Chondrocyte (in vitro differentiated cells): Measurements from ENCODE around the gene ZNF606. TPM values are rescaled to one million over a fixed set of nuclear protein-coding genes. Genes with fewer than 3 reads are reported as not detected.
"Not testable (repeated sequence)": the region's sequence is repeated elsewhere in the genome, so short reads cannot be mapped to it uniquely, and the experiment has no call there.

Experiments used
- DNase-seq: peaks from one replicate; pipeline ENCODE4 v3.0.0; 2021; ENCODE audit warnings: mixed read lengths, low spot score
- H3K27ac Mint-ChIP-seq: one replicate; pipeline ENCODE4 v1.8.0; 2021; ENCODE audit warnings: mild to moderate bottlenecking, moderate library complexity, mixed read lengths; ENCODE audit not compliant: unreplicated experiment
- H3K27me3 Mint-ChIP-seq: 2 replicates; pipeline ENCODE4 v1.8.0; 2021; ENCODE audit warnings: low read depth, mixed read lengths
- H3K36me3 Mint-ChIP-seq: 2 replicates; pipeline ENCODE4 v1.8.0; 2021; ENCODE audit warnings: low read depth, mixed read lengths
- H3K4me1 Mint-ChIP-seq: 2 replicates; pipeline ENCODE4 v1.8.0; 2021; ENCODE audit warnings: low read depth, mild to moderate bottlenecking, mixed read lengths
- H3K4me3 Mint-ChIP-seq: one replicate; pipeline ENCODE4 v1.8.0; 2021; ENCODE audit warnings: mild to moderate bottlenecking, moderate library complexity, mixed read lengths; ENCODE audit not compliant: unreplicated experiment
- H3K9me3 Mint-ChIP-seq: 2 replicates; pipeline ENCODE4 v1.8.0; 2021; ENCODE audit warnings: low read depth, mixed read lengths
- total RNA-seq: library from RNA; stranded (reverse); gene quantifications from 3 replicates; pipeline ENCODE4 v1.2.1, GENCODE V29; 2021
- TF ChIP-seq, protein P1 (sequence below): fragments of 200-600 bp; sonication (generic); IDR thresholded peaks from 2 replicates; pipeline ENCODE4 v1.5.0; 2021; ENCODE audit warnings: antibody characterized with exemption, mild to moderate bottlenecking, moderate library complexity

Gene ZNF606
- total RNA-seq, 1 donor from 2014 or later = 11.4 TPM

DNA sequence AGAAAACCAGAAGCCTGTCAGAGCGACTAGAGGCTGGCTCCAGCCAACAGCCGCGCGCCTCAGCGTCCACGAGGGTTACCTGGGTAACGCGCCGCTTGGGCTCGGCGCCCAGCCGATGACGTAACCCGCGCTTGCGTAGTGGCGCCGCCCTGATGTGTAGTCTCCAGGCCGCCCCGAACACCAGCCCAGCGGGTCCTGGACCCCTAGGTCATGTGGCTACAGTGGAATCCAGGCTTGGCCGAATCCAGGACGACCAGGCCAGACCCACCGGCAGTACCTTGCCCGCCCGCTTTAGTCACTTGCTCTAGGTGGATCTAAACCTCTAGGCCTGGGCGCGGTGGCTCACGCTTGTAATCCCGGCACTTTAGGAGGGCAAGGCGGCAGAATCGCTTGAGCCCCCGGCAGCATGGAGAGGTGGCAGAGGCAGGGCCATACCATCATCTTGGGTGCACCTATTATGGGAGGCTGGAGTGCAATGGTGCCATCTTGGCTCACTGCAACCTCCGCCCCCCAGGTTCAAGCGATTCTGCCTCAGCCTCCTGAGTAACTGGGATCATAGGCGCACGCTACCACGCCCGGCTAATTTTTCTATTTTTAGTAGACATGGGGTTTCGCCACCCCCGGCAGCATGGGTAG lies 7.2 kb upstream of the ZNF606 start:
- Mint-ChIP-seq H3K27ac (no peak overlapping the region), H3K36me3 (peaks cover 56% of the 10 kb centered on the region), H3K27me3 (no peaks in the 10 kb centered on the region), H3K9me3 (peaks cover 63% of the 10 kb centered on the region), H3K4me3 (no peak overlapping the region), H3K4me1 (no peaks in the 10 kb centered on the region)
- TF ChIP-seq, protein P1, sequence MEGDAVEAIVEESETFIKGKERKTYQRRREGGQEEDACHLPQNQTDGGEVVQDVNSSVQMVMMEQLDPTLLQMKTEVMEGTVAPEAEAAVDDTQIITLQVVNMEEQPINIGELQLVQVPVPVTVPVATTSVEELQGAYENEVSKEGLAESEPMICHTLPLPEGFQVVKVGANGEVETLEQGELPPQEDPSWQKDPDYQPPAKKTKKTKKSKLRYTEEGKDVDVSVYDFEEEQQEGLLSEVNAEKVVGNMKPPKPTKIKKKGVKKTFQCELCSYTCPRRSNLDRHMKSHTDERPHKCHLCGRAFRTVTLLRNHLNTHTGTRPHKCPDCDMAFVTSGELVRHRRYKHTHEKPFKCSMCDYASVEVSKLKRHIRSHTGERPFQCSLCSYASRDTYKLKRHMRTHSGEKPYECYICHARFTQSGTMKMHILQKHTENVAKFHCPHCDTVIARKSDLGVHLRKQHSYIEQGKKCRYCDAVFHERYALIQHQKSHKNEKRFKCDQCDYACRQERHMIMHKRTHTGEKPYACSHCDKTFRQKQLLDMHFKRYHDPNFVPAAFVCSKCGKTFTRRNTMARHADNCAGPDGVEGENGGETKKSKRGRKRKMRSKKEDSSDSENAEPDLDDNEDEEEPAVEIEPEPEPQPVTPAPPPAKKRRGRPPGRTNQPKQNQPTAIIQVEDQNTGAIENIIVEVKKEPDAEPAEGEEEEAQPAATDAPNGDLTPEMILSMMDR = no peak
- DNase-seq = no peak

DNA sequence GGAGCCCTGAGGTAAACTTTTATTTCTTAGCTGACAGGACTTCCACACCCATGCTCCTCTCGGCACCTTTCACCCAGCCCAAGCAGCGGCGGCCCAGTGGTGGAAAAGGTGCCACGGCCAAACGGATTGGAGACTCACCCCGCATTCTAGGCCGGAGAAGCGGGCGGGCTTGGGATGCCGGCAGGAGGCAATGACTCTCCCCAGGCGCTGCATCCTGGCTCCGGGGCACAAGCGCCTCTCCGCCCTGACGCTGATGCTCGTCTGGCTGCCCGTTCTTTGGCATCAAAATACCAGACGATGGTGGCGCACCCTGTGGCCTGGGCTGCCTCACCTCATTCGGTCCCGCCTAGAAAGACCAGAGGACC lies 6.7 kb upstream of the ZNF606 start:
- H3K36me3 Mint-ChIP-seq = peaks cover 61% of the 10 kb centered on the region
- no peaks in the 10 kb centered on the region for H3K27me3 Mint-ChIP-seq
- DNase-seq = no peak
- TF ChIP-seq, protein P1 = no peak
- H3K4me3 Mint-ChIP-seq = no peak overlapping the region
- H3K9me3 Mint-ChIP-seq = peaks cover 67% of the 10 kb centered on the region
- peaks cover 4% of the 10 kb centered on the region for H3K4me1 Mint-ChIP-seq
- H3K27ac Mint-ChIP-seq = no peak overlapping the region

DNA sequence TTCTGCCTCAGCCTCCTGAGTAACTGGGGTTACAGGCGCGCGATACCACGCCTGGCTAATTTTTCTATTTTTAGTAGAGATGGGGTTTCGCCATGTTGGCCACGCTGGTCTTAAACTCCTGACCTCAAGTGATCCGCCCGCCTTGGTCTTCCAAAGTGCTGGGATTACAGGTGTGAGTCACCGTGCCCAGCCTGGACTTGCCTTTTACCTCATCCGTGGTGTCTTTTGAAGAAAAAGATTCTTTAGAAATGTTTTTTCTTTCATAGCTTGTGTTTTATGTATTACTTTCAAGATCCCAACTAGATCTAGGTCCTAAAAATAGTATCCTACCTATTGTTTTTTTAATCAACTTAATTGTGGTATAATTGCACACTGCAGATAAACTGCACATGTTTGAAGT lies 6.3 kb upstream of the ZNF606 start:
- H3K4me1 Mint-ChIP-seq, H3K4me3 Mint-ChIP-seq, H3K27me3 Mint-ChIP-seq, H3K27ac Mint-ChIP-seq, DNase-seq: not testable (repeated sequence)
- Mint-ChIP-seq H3K9me3 (peaks cover 68% of the 10 kb centered on the region), H3K36me3 (peaks cover 65% of the 10 kb centered on the region)

DNA sequence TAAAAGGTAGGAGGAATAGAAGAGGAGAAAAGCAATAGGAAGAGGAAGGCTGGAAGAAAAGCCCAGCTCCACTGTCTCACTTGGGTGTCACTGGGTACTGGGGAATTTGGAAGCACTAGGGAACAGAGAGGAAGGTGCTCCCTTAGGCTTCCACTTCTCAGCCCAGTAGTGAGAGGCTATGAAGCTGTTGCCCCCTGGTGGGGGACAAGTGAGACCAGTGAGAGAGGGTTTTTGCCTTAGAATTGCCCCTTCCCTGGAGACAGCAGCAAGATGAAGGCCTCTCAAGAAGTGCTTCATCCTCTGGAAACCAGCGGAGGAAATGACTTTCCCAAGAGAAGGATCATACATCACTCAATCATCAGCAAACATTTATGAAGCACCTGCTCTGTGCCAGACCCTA lies 4.7 kb upstream of the ZNF606 start:
- TF ChIP-seq, protein P1 = no peak
- Mint-ChIP-seq H3K9me3 (peaks cover 61% of the 10 kb centered on the region), H3K4me3 (no peak overlapping the region), H3K36me3 (peaks cover 64% of the 10 kb centered on the region), H3K27me3 (no peaks in the 10 kb centered on the region), H3K27ac (no peak overlapping the region), H3K4me1 (peaks cover 15% of the 10 kb centered on the region)
- DNase-seq = no peak

DNA sequence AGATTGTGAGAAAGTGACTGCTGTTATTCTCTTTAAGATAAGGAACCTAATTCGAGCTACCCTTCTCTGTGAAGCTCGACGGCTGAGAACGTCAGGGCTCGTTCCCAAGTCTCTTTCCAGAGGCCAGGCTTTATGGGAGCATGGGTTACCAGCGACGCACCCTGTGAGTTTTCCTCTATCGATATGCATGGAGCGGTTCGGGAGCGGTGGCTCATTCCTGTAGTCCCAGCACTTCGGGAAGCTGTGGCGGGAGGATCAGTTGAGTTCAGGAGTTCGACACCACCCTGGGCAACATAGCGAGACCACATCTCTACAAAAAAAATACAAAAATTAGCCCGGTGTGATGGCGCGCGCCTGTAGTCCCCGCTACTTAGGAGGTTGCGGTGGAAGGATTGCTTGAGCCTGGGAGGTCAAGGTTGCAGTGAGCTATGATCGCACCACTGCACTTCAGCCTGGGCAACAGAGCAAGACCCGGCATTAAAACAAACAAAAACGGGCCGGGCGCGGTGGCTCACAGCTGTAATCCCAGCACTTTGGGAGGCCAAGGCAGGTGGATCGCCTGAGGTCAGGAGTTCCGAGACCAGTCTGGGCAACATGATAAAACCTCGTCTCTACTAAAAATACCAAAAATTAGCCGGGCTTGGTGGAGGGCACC lies 681 bp upstream of the ZNF606 start:
- DNase-seq = no peak
- peak overlapping the region; percentile 79 for H3K4me3 Mint-ChIP-seq
- peak overlapping the region; percentile 73 for H3K27ac Mint-ChIP-seq
- H3K27me3 Mint-ChIP-seq = no peaks in the 10 kb centered on the region
- peaks cover 78% of the 10 kb centered on the region for H3K36me3 Mint-ChIP-seq
- TF ChIP-seq, protein P1 = no peak
- H3K4me1 Mint-ChIP-seq = peaks cover 31% of the 10 kb centered on the region
- peaks cover 62% of the 10 kb centered on the region for H3K9me3 Mint-ChIP-seq
